Panc1 (cell line): ENCODE results near the gene AACS. TPM values are rescaled to one million over a fixed set of nuclear protein-coding genes. Genes with fewer than 3 reads are reported as not detected.

Source experiments
- ATAC-seq: fragments of 200-7000 bp; cut with Tn5 transposase; 2 replicates; pipeline ENCODE4 v1.9.1; 2020; ENCODE audit warnings: mild to moderate bottlenecking, moderate library complexity
- BruUV-seq: library from RNA; stranded (reverse); fragments of 400-500 nt; replicated peaks from 2 replicates; lab custom pipeline; 2021; lab: Mats Ljungman, UMichigan
- CTCF ChIA-PET: fragments of 300-600 bp; sonication (Branson Sonifier 250); formaldehyde crosslinking; loops from one replicate; lab custom pipeline; 2022; ENCODE audit warnings: antibody characterized with exemption; lab: Charles Lee
- POLR2A ChIA-PET: fragments of 300-600 bp; sonication (Branson Sonifier 250); formaldehyde crosslinking; loops from one replicate; lab custom pipeline; 2022; ENCODE audit warnings: antibody characterized with exemption; lab: Charles Lee
- DNase-seq: peaks from one replicate; pipeline ENCODE4 v3.0.0-alpha.2; 2010; ENCODE audit warnings: low read depth, low spot score
- H3K27ac ChIP-seq: 2 replicates; pipeline ENCODE4 v1.5.1; 2011; ENCODE audit warnings: mild to moderate bottlenecking, low read length, inconsistent platforms
- H3K27me3 ChIP-seq: fragments of 200-500 bp; sonication (Bioruptor generic); 2 replicates; pipeline ENCODE4 v1.6.0; 2014; ENCODE audit warnings: low read length, inconsistent platforms; ENCODE audit not compliant: control insufficient read depth, insufficient read depth
- H3K36me3 ChIP-seq: fragments of 200-500 bp; sonication (Bioruptor generic); 2 replicates; pipeline ENCODE4 v1.5.1; 2014; ENCODE audit warnings: inconsistent platforms, mild to moderate bottlenecking, low read length, moderate library complexity; ENCODE audit not compliant: control insufficient read depth, insufficient read depth
- H3K4me1 ChIP-seq: 2 replicates; pipeline ENCODE4 v1.5.1; 2011; ENCODE audit warnings: inconsistent platforms, mild to moderate bottlenecking, low read length, moderate library complexity; ENCODE audit not compliant: control insufficient read depth, insufficient read depth
- H3K4me3 ChIP-seq, 2 experiments: 2 replicates each; pipeline ENCODE4 v1.5.1; 2011 to 2012; ENCODE audit warnings: low read depth in 2 of 2, low read length in 2 of 2, mild to moderate bottlenecking in 2 of 2, inconsistent platforms in 1 of 2, moderate library complexity in 1 of 2
- H3K9me3 ChIP-seq: fragments of 200-500 bp; sonication (Bioruptor generic); 2 replicates; pipeline ENCODE4 v1.5.1; 2014; ENCODE audit warnings: low read depth, mild to moderate bottlenecking, inconsistent platforms, low read length, moderate library complexity; ENCODE audit not compliant: control insufficient read depth, insufficient read depth
- CTCF ChIP-seq: fragments of 450-650 bp; IDR thresholded peaks from 2 replicates; pipeline ENCODE4 v1.5.1; 2017; ENCODE audit warnings: mild to moderate bottlenecking
- POLR2AphosphoS5 ChIP-seq: IDR thresholded peaks from 2 replicates; pipeline ENCODE4 v1.6.1; 2012; ENCODE audit warnings: mild to moderate bottlenecking, low read depth, low read length, moderate library complexity
- REST ChIP-seq, 2 experiments: IDR thresholded peaks; 2 replicates each; pipeline ENCODE4 v1.6.1; 2011 to 2012; ENCODE audit warnings: low read depth in 2 of 2, control low read depth in 1 of 2, low read length in 1 of 2, mild to moderate bottlenecking in 1 of 2, moderate library complexity in 1 of 2; ENCODE audit not compliant: insufficient read depth in 1 of 2
- SIN3A ChIP-seq: IDR thresholded peaks from 2 replicates; pipeline ENCODE4 v1.6.1; 2012; ENCODE audit warnings: low read depth, mild to moderate bottlenecking, low read length, moderate library complexity, borderline replicate concordance; ENCODE audit not compliant: insufficient read depth
- TCF7L2 ChIP-seq: IDR thresholded peaks from 2 replicates; pipeline ENCODE4 v1.6.1; 2011; ENCODE audit warnings: mild to moderate bottlenecking, low read depth, low read length, inconsistent platforms
- in situ Hi-C: cut with HindIII; loops from 2 replicates; pipeline ENCODE4 v1.10.0; 2016; ENCODE audit warnings: low sequenced_read_pairs, low pct_unique_long_range_greater_than_20kb
- intact Hi-C: fragments of 100-400 bp; cut with micrococcal nuclease; formaldehyde crosslinking; loops from one replicate; pipeline ENCODE4 v1.10.0; 2022; ENCODE audit not compliant: unreplicated experiment
- total RNA-seq: library from RNA; stranded (reverse); gene quantifications from one replicate; pipeline ENCODE4 v1.2.1, GENCODE V29; 2021; ENCODE audit not compliant: unreplicated experiment

AACS gene
- total RNA-seq, 1 experiment from 2014 or later = 34.7 TPM

GRCh38 chr12:125148316-125148715 is 83.1 kb downstream of the AACS start:
- CTCF ChIA-PET = no interaction called here
- Histone ChIP-seq H3K27me3 (no peaks in the 10 kb centered on the region), H3K4me3 (no peak overlapping the region), H3K36me3 (no peaks in the 10 kb centered on the region), H3K4me1 (no peaks in the 10 kb centered on the region), H3K27ac (no peak overlapping the region), H3K9me3 (no peaks in the 10 kb centered on the region)
- BruUV-seq = no TSS peak
- POLR2A ChIA-PET = no interaction called here
- DNase-seq = no peak
- TF ChIP-seq REST (IDR thresholded peaks at IDR 0.05; ENCODE audit: insufficient read depth in 1 of 2, low read depth in 2 of 2, low read length in 1 of 2) (no peak), TCF7L2 (no peak), CTCF (no peak), SIN3A (no peak), POLR2AphosphoS5 (no peak)
- no peak for ATAC-seq
- intact Hi-C loops = no loop called here
- in situ Hi-C loops = no loop called here

GRCh38 chr12:125149160-125150108 is 84.2 kb downstream of the AACS start:
- intact Hi-C loops = no loop called here
- no peaks in the 10 kb centered on the region for H3K4me1 ChIP-seq
- H3K27me3 ChIP-seq = no peaks in the 10 kb centered on the region
- H3K4me3 ChIP-seq = no peak overlapping the region
- ATAC-seq (no peak), DNase-seq (no peak)
- ChIA-PET POLR2A (no interaction called here), CTCF (no interaction called here)
- H3K9me3 ChIP-seq = no peaks in the 10 kb centered on the region
- in situ Hi-C loops = no loop called here
- no peaks in the 10 kb centered on the region for H3K36me3 ChIP-seq
- TF ChIP-seq SIN3A = no peak
- TF ChIP-seq CTCF = no peak
- TF ChIP-seq REST (IDR thresholded peaks at IDR 0.05; ENCODE audit: insufficient read depth in 1 of 2, low read depth in 2 of 2, low read length in 1 of 2) = no peak
- TF ChIP-seq TCF7L2 = no peak
- TF ChIP-seq POLR2AphosphoS5 = no peak
- H3K27ac ChIP-seq = no peak overlapping the region
- no TSS peak for BruUV-seq
